ENCODE measurements around the gene CTXND2. TPM values are rescaled to one million over a fixed set of nuclear protein-coding genes. Genes with fewer than 3 reads are reported as not detected.
"Not testable (repeated sequence)": the region's sequence is repeated elsewhere in the genome, so short reads cannot be mapped to it uniquely, and the experiment has no call there.

The CTXND2 gene
- total and polyA plus RNA-seq, 5 donors, result not detected

GRCh38 chr1:150922519-150922975, 35.6 kb downstream of the CTXND2 start:
- no peaks in the 10 kb centered on the region for H3K27me3 ChIP-seq (ENCODE audit: control insufficient read depth, insufficient read depth)
- H3K9me3 ChIP-seq (ENCODE audit: control insufficient read depth, low read length), result no peaks in the 10 kb centered on the region
- 48% methylated on average over 2 of the region's 2 CpGs for WGBS
- no peak overlapping the region for H3K4me3 ChIP-seq (ENCODE audit: low read length)
- DNase-seq (peak in 2 of 3 donors; percentile 50 to 73), ATAC-seq (peak in 1 of 2 donors; percentile 24)
- H3K4me1 ChIP-seq (ENCODE audit: control insufficient read depth, insufficient read depth, low read length), result peaks cover 3% of the 10 kb centered on the region
- no peak overlapping the region for H3K27ac ChIP-seq (ENCODE audit: low read length)
- intact Hi-C loops (cut with DNase I), result loop anchor here in 2 of 4 donors (5.0 to 10.0 kb wide), 2 partner anchors 40 to 48 kb away; partner anchors contain the start of gene ARNT (in 1 of the 2)

- WGBS, result 83% methylated on average over 23 of the region's 23 CpGs
- Histone ChIP-seq H3K4me1 (ENCODE audit: control insufficient read depth, insufficient read depth, low read length) (peaks cover 3% of the 10 kb centered on the region), H3K9me3 (ENCODE audit: control insufficient read depth, low read length) (no peaks in the 10 kb centered on the region), H3K27ac (ENCODE audit: low read length) (no peak overlapping the region), H3K4me3 (ENCODE audit: low read length) (no peak overlapping the region), H3K27me3 (ENCODE audit: control insufficient read depth, insufficient read depth) (no peaks in the 10 kb centered on the region)
- intact Hi-C loops (cut with DNase I), result loop anchor here in 1 of 4 donors (10.0 kb wide), 1 partner anchor 50 kb away; the partner anchor contains the start of gene ARNT
- ATAC-seq, result no peak
- DNase-seq, result peak in 2 of 3 donors; percentile 49 to 53
Observed at GRCh38 chr1:150925080-150925479, 38.1 kb downstream of the CTXND2 start.

GRCh38 chr1:150926097-150926741, 39.3 kb downstream of the CTXND2 start, which contains the start of gene SETDB1:
SETDB1 (plus strand) TSS chr1:150926363; CDS start chr1:150927715, 1,352 bp downstream.
- DNase-seq (peak; percentile 97 to 98 (median 98)), ATAC-seq (peak; percentile 99)
- H3K4me1 ChIP-seq (ENCODE audit: control insufficient read depth, insufficient read depth, low read length), result peaks cover 3% of the 10 kb centered on the region
- H3K27me3 ChIP-seq (ENCODE audit: control insufficient read depth, insufficient read depth), result no peaks in the 10 kb centered on the region
- peak within 1 kb of the TSS; percentile 97 for H3K4me3 ChIP-seq (ENCODE audit: low read length)
- under 1% methylated on average over 39 of the region's 39 CpGs for WGBS
- intact Hi-C loops (cut with DNase I), result loop anchor here in 1 of 4 donors (10.0 kb wide), 1 partner anchor 51 kb away; the partner anchor contains the start of gene ARNT
- H3K9me3 ChIP-seq (ENCODE audit: control insufficient read depth, low read length), result no peaks in the 10 kb centered on the region
- H3K27ac ChIP-seq (ENCODE audit: low read length), result peak within 1 kb of the TSS; percentile 94

- peaks cover 3% of the 10 kb centered on the region for H3K4me1 ChIP-seq (ENCODE audit: control insufficient read depth, insufficient read depth, low read length)
- no peaks in the 10 kb centered on the region for H3K27me3 ChIP-seq (ENCODE audit: control insufficient read depth, insufficient read depth)
- no peaks in the 10 kb centered on the region for H3K9me3 ChIP-seq (ENCODE audit: control insufficient read depth, low read length)
- H3K4me3 ChIP-seq (ENCODE audit: low read length), result no peak overlapping the region
- DNase-seq (no peak), ATAC-seq (no peak)
- WGBS, result 83% methylated on average over 4 of the region's 4 CpGs
- intact Hi-C loops (cut with DNase I), result loop anchor here in 1 of 4 donors (10.0 kb wide), 1 partner anchor 53 kb away; the partner anchor contains the start of gene ARNT
- no peak overlapping the region for H3K27ac ChIP-seq (ENCODE audit: low read length)
Observed at GRCh38 chr1:150927624-150928023, 40.7 kb downstream of the CTXND2 start.

- Histone ChIP-seq H3K4me3 (ENCODE audit: low read length) (no peak overlapping the region), H3K4me1 (ENCODE audit: control insufficient read depth, insufficient read depth, low read length) (peaks cover 3% of the 10 kb centered on the region), H3K9me3 (ENCODE audit: control insufficient read depth, low read length) (no peaks in the 10 kb centered on the region), H3K27ac (ENCODE audit: low read length) (no peak overlapping the region), H3K27me3 (ENCODE audit: control insufficient read depth, insufficient read depth) (no peaks in the 10 kb centered on the region)
- no peak for DNase-seq
- WGBS, result 96% methylated on average over 3 of the region's 3 CpGs
- ATAC-seq, result no peak
- intact Hi-C loops (cut with DNase I), result loop anchor here in 1 of 4 donors (10.0 kb wide), 1 partner anchor 53 kb away; the partner anchor contains the start of gene ARNT
Observed at GRCh38 chr1:150928286-150928685, 41.4 kb downstream of the CTXND2 start.

GRCh38 chr1:150928775-150929174, 41.8 kb downstream of the CTXND2 start:
- intact Hi-C loops (cut with DNase I), result loop anchor here in 1 of 4 donors (10.0 kb wide), 1 partner anchor 54 kb away; the partner anchor contains the start of gene ARNT
- not testable (repeated sequence) for DNase-seq; H3K9me3 ChIP-seq (ENCODE audit: control insufficient read depth, low read length); ATAC-seq; H3K4me1 ChIP-seq (ENCODE audit: control insufficient read depth, insufficient read depth, low read length); H3K27me3 ChIP-seq (ENCODE audit: control insufficient read depth, insufficient read depth); H3K27ac ChIP-seq (ENCODE audit: low read length); H3K4me3 ChIP-seq (ENCODE audit: low read length)
- WGBS, result 94% methylated on average over 6 of the region's 6 CpGs

GRCh38 chr1:150931773-150932172, 44.8 kb downstream of the CTXND2 start:
- no peaks in the 10 kb centered on the region for H3K27me3 ChIP-seq (ENCODE audit: control insufficient read depth, insufficient read depth)
- no peak overlapping the region for H3K27ac ChIP-seq (ENCODE audit: low read length)
- no peaks in the 10 kb centered on the region for H3K9me3 ChIP-seq (ENCODE audit: control insufficient read depth, low read length)
- H3K4me1 ChIP-seq (ENCODE audit: control insufficient read depth, insufficient read depth, low read length), result peaks cover 3% of the 10 kb centered on the region
- ATAC-seq (no peak), DNase-seq (no peak)
- no peak overlapping the region for H3K4me3 ChIP-seq (ENCODE audit: low read length)
- 97% methylated on average over 1 of the region's 1 CpG for WGBS
- intact Hi-C loops (cut with DNase I), result no loop called here

GRCh38 chr1:150944856-150945255, 57.9 kb downstream of the CTXND2 start:
- intact Hi-C loops (cut with DNase I), result no loop called here
- no peak for DNase-seq
- Histone ChIP-seq H3K9me3 (ENCODE audit: control insufficient read depth, low read length) (no peaks in the 10 kb centered on the region), H3K4me3 (ENCODE audit: low read length) (no peak overlapping the region), H3K4me1 (ENCODE audit: control insufficient read depth, insufficient read depth, low read length) (no peaks in the 10 kb centered on the region), H3K27ac (ENCODE audit: low read length) (no peak overlapping the region), H3K27me3 (ENCODE audit: control insufficient read depth, insufficient read depth) (no peaks in the 10 kb centered on the region)
- no peak for ATAC-seq
- WGBS, result 78% methylated on average over 5 of the region's 5 CpGs

- 92% methylated on average over 3 of the region's 3 CpGs for WGBS
- Histone ChIP-seq H3K9me3 (ENCODE audit: control insufficient read depth, low read length) (no peaks in the 10 kb centered on the region), H3K27me3 (ENCODE audit: control insufficient read depth, insufficient read depth) (no peaks in the 10 kb centered on the region), H3K4me3 (ENCODE audit: low read length) (no peak overlapping the region), H3K4me1 (ENCODE audit: control insufficient read depth, insufficient read depth, low read length) (no peaks in the 10 kb centered on the region), H3K27ac (ENCODE audit: low read length) (no peak overlapping the region)
- ATAC-seq, result no peak
- no peak for DNase-seq
- intact Hi-C loops (cut with DNase I), result no loop called here
Observed at GRCh38 chr1:150954708-150955107, 67.8 kb downstream of the CTXND2 start.

- Histone ChIP-seq H3K9me3 (ENCODE audit: control insufficient read depth, low read length) (no peaks in the 10 kb centered on the region), H3K27me3 (ENCODE audit: control insufficient read depth, insufficient read depth) (no peaks in the 10 kb centered on the region), H3K4me1 (ENCODE audit: control insufficient read depth, insufficient read depth, low read length) (no peaks in the 10 kb centered on the region), H3K4me3 (ENCODE audit: low read length) (no peak overlapping the region), H3K27ac (ENCODE audit: low read length) (no peak overlapping the region)
- ATAC-seq (no peak), DNase-seq (no peak)
- intact Hi-C loops (cut with DNase I), result no loop called here
Observed at GRCh38 chr1:150955280-150955679, 68.3 kb downstream of the CTXND2 start.

GRCh38 chr1:150957666-150958065, 70.7 kb downstream of the CTXND2 start:
- ATAC-seq, result no peak
- H3K27me3 ChIP-seq (ENCODE audit: control insufficient read depth, insufficient read depth), result no peaks in the 10 kb centered on the region
- no peak for DNase-seq
- H3K4me3 ChIP-seq (ENCODE audit: low read length), result no peak overlapping the region
- no peak overlapping the region for H3K27ac ChIP-seq (ENCODE audit: low read length)
- no peaks in the 10 kb centered on the region for H3K9me3 ChIP-seq (ENCODE audit: control insufficient read depth, low read length)
- H3K4me1 ChIP-seq (ENCODE audit: control insufficient read depth, insufficient read depth, low read length), result no peaks in the 10 kb centered on the region
- intact Hi-C loops (cut with DNase I), result no loop called here
- WGBS, result 97% methylated on average over 11 of the region's 11 CpGs
